ENCODE measurements around the gene DCAF4L1.

DNA sequence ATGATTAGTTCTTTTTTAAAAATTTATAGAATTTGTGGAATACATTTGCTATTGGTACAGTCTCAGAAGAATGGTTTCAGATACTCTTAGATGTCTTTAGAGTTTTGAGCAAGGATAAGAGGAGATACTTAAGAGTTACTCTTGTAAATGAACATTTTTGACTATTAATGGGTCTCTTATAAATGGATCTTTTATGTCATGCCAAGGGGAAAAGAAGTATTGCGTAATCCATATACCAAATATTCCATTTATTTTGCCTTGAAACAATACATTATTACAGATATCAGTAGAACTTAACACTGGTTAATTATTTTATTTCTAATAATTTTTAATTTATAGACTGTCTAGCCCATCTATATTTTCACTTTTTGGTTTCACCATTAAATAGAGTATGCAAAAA lies 17.2 kb upstream of the DCAF4L1 start:
- TF ChIP-seq, protein P1, sequence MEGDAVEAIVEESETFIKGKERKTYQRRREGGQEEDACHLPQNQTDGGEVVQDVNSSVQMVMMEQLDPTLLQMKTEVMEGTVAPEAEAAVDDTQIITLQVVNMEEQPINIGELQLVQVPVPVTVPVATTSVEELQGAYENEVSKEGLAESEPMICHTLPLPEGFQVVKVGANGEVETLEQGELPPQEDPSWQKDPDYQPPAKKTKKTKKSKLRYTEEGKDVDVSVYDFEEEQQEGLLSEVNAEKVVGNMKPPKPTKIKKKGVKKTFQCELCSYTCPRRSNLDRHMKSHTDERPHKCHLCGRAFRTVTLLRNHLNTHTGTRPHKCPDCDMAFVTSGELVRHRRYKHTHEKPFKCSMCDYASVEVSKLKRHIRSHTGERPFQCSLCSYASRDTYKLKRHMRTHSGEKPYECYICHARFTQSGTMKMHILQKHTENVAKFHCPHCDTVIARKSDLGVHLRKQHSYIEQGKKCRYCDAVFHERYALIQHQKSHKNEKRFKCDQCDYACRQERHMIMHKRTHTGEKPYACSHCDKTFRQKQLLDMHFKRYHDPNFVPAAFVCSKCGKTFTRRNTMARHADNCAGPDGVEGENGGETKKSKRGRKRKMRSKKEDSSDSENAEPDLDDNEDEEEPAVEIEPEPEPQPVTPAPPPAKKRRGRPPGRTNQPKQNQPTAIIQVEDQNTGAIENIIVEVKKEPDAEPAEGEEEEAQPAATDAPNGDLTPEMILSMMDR (IDR thresholded peaks at IDR 0.05; ENCODE audit: low read depth, low read length), result no peak
- no peak for TF ChIP-seq EZH2phosphoT487 (IDR thresholded peaks at IDR 0.05; ENCODE audit: low read depth)

Measured in OCI-LY3 (cell line).